Endodermal cell (in vitro differentiated cells): ENCODE measurements around the gene PTPRM. TPM values are rescaled to one million over a fixed set of nuclear protein-coding genes. Genes with fewer than 3 reads are reported as not detected.

Source experiments
- DNase-seq: peaks from one replicate; pipeline ENCODE4 v3.0.0-alpha.2; 2017
- H3K27ac ChIP-seq: 2 replicates; pipeline ENCODE4 v1.5.1; 2013; ENCODE audit warnings: mild to moderate bottlenecking, low read depth, low read length, moderate library complexity
- H3K27me3 ChIP-seq: 2 replicates; pipeline ENCODE4 v1.6.1; 2013; ENCODE audit warnings: mild to moderate bottlenecking, low read length, moderate library complexity; ENCODE audit not compliant: insufficient read depth, control insufficient read depth, poor library complexity, severe bottlenecking
- H3K36me3 ChIP-seq: 2 replicates; pipeline ENCODE4 v1.7.0; 2013; ENCODE audit warnings: mild to moderate bottlenecking, low read length, moderate library complexity; ENCODE audit not compliant: control insufficient read depth, insufficient read depth
- H3K4me1 ChIP-seq: one replicate; pipeline ENCODE4 v1.7.0; 2013; ENCODE audit warnings: low read length; ENCODE audit not compliant: control insufficient read depth, insufficient read depth
- H3K4me3 ChIP-seq: 2 replicates; pipeline ENCODE4 v1.5.1; 2013; ENCODE audit warnings: mild to moderate bottlenecking, low read length, moderate library complexity
- H3K9ac ChIP-seq: 2 replicates; pipeline ENCODE4 v1.6.1; 2013; ENCODE audit warnings: mild to moderate bottlenecking, low read length, moderate library complexity; ENCODE audit not compliant: poor library complexity, severe bottlenecking; ENCODE audit errors: extremely low read depth
- H3K9me3 ChIP-seq: 2 replicates; pipeline ENCODE4 v1.6.1; 2013; ENCODE audit warnings: mild to moderate bottlenecking, low read length, moderate library complexity; ENCODE audit not compliant: control insufficient read depth
- H3K27ac Mint-ChIP-seq: 2 replicates; pipeline ENCODE4 v1.8.0; 2020; ENCODE audit warnings: mixed read lengths
- H3K27me3 Mint-ChIP-seq: 2 replicates; pipeline ENCODE4 v1.8.0; 2021; ENCODE audit warnings: mild to moderate bottlenecking, mixed read lengths; ENCODE audit not compliant: insufficient read depth
- H3K36me3 Mint-ChIP-seq: 2 replicates; pipeline ENCODE4 v1.8.0; 2020; ENCODE audit warnings: low read depth, mixed read lengths
- H3K4me1 Mint-ChIP-seq: 2 replicates; pipeline ENCODE4 v1.8.0; 2020; ENCODE audit warnings: mixed read lengths
- H3K4me3 Mint-ChIP-seq: 2 replicates; pipeline ENCODE4 v1.8.0; 2020; ENCODE audit warnings: mild to moderate bottlenecking, moderate library complexity, mixed read lengths
- H3K9me3 Mint-ChIP-seq: 2 replicates; pipeline ENCODE4 v1.8.0; 2020; ENCODE audit warnings: mild to moderate bottlenecking, mixed read lengths
- WGBS, 2 experiments: methylation state at CpG; one replicate each; pipeline versions ENCODE4 v1.1.5 to v1.1.7; 2013; ENCODE audit warnings: missing lambda C conversion rate in 2 of 2, mixed read lengths in 1 of 2; ENCODE audit not compliant: insufficient coverage in 1 of 2, insufficient read length in 1 of 2; 5-methylcytosine and 5-hydroxymethylcytosine counted together
- total RNA-seq, 2 donors: library from RNA; stranded (reverse); fragmentation: NEBNext Ultra II Directional in 1 of 2; extraction: Animal tissue kit (Norgen Biotek cat#: 25700) in 1 of 2; gene quantifications; 2 replicates in 1 of 2; 3 replicates in 1 of 2; pipeline ENCODE4 v1.2.1, GENCODE V29; 2021
- TF ChIP-seq, protein P1 (sequence below): fragments of 200-600 bp; sonication (generic); conservative IDR thresholded peaks from 2 replicates; pipeline ENCODE4 v1.5.0; 2021; ENCODE audit warnings: antibody characterized with exemption, mild to moderate bottlenecking

PTPRM gene
- total RNA-seq, 2 donors from 2014 or later = 47.2 to 57.6 TPM

GRCh38 chr18:8455661-8456614 lies 888.8 kb downstream of the PTPRM start:
- 93% methylated on average over 3 to 8 of the region's 8 CpGs for WGBS, 2 experiments
- TF ChIP-seq, protein P1, sequence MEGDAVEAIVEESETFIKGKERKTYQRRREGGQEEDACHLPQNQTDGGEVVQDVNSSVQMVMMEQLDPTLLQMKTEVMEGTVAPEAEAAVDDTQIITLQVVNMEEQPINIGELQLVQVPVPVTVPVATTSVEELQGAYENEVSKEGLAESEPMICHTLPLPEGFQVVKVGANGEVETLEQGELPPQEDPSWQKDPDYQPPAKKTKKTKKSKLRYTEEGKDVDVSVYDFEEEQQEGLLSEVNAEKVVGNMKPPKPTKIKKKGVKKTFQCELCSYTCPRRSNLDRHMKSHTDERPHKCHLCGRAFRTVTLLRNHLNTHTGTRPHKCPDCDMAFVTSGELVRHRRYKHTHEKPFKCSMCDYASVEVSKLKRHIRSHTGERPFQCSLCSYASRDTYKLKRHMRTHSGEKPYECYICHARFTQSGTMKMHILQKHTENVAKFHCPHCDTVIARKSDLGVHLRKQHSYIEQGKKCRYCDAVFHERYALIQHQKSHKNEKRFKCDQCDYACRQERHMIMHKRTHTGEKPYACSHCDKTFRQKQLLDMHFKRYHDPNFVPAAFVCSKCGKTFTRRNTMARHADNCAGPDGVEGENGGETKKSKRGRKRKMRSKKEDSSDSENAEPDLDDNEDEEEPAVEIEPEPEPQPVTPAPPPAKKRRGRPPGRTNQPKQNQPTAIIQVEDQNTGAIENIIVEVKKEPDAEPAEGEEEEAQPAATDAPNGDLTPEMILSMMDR = no peak
- Histone ChIP-seq H3K36me3 (no peaks in the 10 kb centered on the region), H3K9me3 (no peaks in the 10 kb centered on the region), H3K9ac (no peak overlapping the region), H3K27ac (no peak overlapping the region), H3K4me1 (no peaks in the 10 kb centered on the region), H3K27me3 (no peaks in the 10 kb centered on the region), H3K4me3 (no peak overlapping the region)
- Mint-ChIP-seq H3K4me3 (no peak overlapping the region), H3K36me3 (no peaks in the 10 kb centered on the region), H3K4me1 (no peaks in the 10 kb centered on the region), H3K9me3 (no peaks in the 10 kb centered on the region), H3K27ac (no peak overlapping the region), H3K27me3 (no peaks in the 10 kb centered on the region)
- no peak for DNase-seq
